HUES64 (cell line): Measurements from ENCODE around the gene ZNHIT6. TPM values are rescaled to one million over a fixed set of nuclear protein-coding genes. Genes with fewer than 3 reads are reported as not detected.
"Not testable (repeated sequence)": the region's sequence is repeated elsewhere in the genome, so short reads cannot be mapped to it uniquely, and the experiment has no call there.

Source experiments
- H3K27ac ChIP-seq: 2 replicates; pipeline ENCODE4 v1.7.0; 2013; ENCODE audit warnings: low read depth, low read length, inconsistent platforms
- H3K27me3 ChIP-seq: 2 replicates; pipeline ENCODE4 v1.6.1; 2013; ENCODE audit warnings: mild to moderate bottlenecking, low read length; ENCODE audit not compliant: insufficient read depth
- H3K36me3 ChIP-seq: 2 replicates; pipeline ENCODE4 v1.6.1; 2013; ENCODE audit warnings: mild to moderate bottlenecking, low read length; ENCODE audit not compliant: insufficient read depth
- H3K4me1 ChIP-seq: 2 replicates; pipeline ENCODE4 v1.6.1; 2013; ENCODE audit warnings: mild to moderate bottlenecking, low read length, moderate library complexity; ENCODE audit not compliant: insufficient read depth
- H3K4me3 ChIP-seq: 2 replicates; pipeline ENCODE4 v1.5.1; 2013; ENCODE audit warnings: mild to moderate bottlenecking, low read length, moderate library complexity
- H3K9ac ChIP-seq: 2 replicates; pipeline ENCODE4 v1.6.1; 2013; ENCODE audit warnings: mild to moderate bottlenecking, low read depth, low read length
- H3K9me3 ChIP-seq: 2 replicates; pipeline ENCODE4 v1.6.1; 2013; ENCODE audit warnings: low read depth, low read length; ENCODE audit not compliant: insufficient read depth
- WGBS: fragments of 150-250, 120-280 bp; methylation state at CpG from one replicate; pipeline ENCODE4 v1.1.7; 2013; ENCODE audit warnings: missing lambda C conversion rate; 5-methylcytosine and 5-hydroxymethylcytosine counted together
- polyA plus RNA-seq, 2 experiments: library from polyadenylated mRNA; stranded (reverse); fragments of 50-300 nt; gene quantifications; one replicate each; pipeline ENCODE4 v1.2.3, GENCODE V29; 2013

Gene ZNHIT6, protein sequence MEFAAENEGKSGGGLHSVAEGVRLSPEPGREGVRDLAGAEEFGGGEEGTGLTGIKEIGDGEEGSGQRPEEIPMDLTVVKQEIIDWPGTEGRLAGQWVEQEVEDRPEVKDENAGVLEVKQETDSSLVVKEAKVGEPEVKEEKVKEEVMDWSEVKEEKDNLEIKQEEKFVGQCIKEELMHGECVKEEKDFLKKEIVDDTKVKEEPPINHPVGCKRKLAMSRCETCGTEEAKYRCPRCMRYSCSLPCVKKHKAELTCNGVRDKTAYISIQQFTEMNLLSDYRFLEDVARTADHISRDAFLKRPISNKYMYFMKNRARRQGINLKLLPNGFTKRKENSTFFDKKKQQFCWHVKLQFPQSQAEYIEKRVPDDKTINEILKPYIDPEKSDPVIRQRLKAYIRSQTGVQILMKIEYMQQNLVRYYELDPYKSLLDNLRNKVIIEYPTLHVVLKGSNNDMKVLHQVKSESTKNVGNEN
- 11.6 TPM for polyA plus RNA-seq (2013, experiment 1 of 2)
- polyA plus RNA-seq (2013, experiment 2 of 2), result 10.3 TPM

DNA sequence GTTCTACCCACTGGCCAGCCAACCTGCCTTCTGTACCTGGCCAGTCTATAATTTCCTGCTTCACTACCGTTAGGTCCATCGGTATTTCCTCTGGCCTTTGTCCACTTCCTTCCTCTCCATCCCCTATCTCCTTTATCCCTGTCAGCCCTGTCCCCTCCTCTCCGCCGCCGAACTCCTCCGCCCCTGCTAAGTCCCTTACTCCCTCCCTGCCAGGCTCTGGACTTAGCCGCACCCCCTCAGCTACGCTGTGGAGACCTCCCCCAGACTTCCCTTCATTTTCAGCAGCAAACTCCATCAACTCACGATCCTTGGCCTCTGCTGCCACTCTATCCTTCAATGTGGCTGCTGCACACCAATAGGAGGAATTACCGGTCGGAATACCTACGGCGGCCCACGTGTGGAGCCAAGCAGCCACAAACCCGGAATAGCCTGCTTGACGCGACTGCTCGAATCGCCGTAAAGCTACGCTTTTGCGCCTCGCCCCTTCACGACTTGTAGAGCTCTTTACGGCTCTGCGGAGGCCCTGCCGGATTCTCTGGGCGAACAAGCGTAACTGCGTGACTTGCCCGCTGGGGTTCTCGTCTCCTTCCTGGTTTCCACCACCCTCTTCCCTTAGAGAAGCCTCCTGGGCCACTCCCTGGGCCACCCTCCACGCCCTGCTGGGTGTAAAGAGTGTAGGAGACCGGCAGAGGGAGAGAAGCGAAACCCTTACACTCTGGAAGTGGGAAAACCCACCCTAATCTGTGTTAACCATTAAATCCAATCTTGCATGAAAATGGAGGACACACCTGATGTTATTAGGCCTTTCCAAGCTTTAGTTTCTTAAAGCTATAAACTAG, at the start of gene ZNHIT6:
TSS of gene ZNHIT6 (minus strand) at position 444 of the 839 bp plus-strand sequence. CDS start at position 295, 149 bp downstream.
- H3K27ac ChIP-seq, result peak within 1 kb of the TSS; percentile 57
- peaks cover 10% of the 10 kb centered on the region; the same call in 1 of the 2 replicates for H3K4me1 ChIP-seq
- H3K4me3 ChIP-seq, result peak within 1 kb of the TSS; percentile 89
- no peaks in the 10 kb centered on the region for H3K27me3 ChIP-seq
- peaks cover 34% of the 10 kb centered on the region for H3K36me3 ChIP-seq
- no peaks in the 10 kb centered on the region for H3K9me3 ChIP-seq
- WGBS, result under 1% methylated on average over 32 of the region's 35 CpGs
- peak within 1 kb of the TSS; percentile 68 for H3K9ac ChIP-seq

DNA sequence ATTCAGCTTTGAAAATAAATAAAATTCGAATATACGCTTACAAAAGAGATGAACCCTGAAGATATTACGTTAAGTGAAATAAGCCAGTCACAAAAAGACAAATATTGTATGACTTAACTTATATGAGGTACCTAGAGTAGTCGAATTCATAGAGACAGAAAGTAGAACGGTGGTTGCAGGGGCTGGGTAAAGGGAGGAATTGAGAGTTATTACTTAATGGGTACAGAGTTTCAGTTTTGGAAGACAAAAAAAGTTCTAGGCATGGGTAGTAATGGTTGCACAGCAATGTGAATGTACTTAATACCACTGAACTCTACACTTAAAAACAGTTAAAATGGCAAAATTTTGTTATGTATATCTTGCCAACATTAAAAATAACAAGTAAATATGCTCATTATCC, 48.6 kb upstream of the ZNHIT6 start:
- H3K36me3 ChIP-seq, result no peaks in the 10 kb centered on the region

DNA sequence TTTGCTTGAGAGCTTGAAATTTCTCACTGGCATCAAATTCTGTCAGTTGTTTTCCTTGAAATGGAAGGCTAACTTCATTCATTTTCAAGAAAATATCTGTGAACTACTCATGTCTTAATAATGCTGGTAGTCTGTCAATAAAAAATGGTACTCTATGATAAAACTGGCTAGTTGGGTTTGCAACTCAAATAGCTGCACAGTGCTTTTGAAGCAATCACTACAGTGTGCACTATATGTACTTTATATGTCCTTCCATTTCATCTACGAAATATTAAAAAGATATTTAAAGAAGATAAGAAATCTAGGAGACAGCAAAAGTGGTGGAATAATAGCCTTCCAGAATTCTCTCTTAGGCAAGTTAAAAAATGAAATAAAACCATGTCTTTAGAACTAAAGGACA, 39.9 kb upstream of the ZNHIT6 start:
- no CpG with 5 or more reads among the region's 1 CpG for WGBS
- Histone ChIP-seq H3K4me3 (no peak overlapping the region), H3K4me1 (no peaks in the 10 kb centered on the region), H3K36me3 (no peaks in the 10 kb centered on the region), H3K27me3 (no peaks in the 10 kb centered on the region), H3K9ac (no peak overlapping the region), H3K27ac (no peak overlapping the region), H3K9me3 (peaks cover 4% of the 10 kb centered on the region; the same call in 1 of the 2 replicates)

More for the DNA sequence above, 48.6 kb upstream of the ZNHIT6 start:
- H3K27me3 ChIP-seq, result no peaks in the 10 kb centered on the region
- H3K27ac ChIP-seq, result no peak overlapping the region
- no peaks in the 10 kb centered on the region; the same call in 1 of the 2 replicates for H3K4me1 ChIP-seq
- no peaks in the 10 kb centered on the region for H3K9me3 ChIP-seq
- WGBS, result 92% methylated on average over 5 of the region's 5 CpGs
- no peak overlapping the region for H3K4me3 ChIP-seq
- H3K9ac ChIP-seq, result no peak overlapping the region

DNA sequence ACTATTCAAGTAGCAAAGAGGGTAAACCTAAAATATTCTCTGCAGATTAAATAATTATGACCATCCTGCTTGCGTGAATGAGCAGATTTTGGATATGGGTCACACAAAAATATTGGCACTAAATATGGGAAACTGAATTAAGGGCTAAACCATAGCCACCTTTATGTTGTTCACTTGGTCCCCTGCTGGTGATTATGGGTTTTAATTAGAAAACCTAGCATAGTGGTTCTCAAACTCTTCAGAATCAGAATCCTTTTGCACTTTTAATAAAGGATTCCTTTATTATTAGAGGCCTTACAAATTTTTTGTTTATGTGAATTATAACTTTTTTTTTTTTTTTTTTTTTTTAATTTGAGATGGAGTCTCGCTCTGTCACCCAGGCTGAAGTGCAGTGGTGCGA, 38.5 kb upstream of the ZNHIT6 start:
- Histone ChIP-seq H3K9ac (no peak overlapping the region), H3K27ac (no peak overlapping the region), H3K9me3 (peaks cover 4% of the 10 kb centered on the region; the same call in 1 of the 2 replicates), H3K36me3 (no peaks in the 10 kb centered on the region), H3K4me1 (no peaks in the 10 kb centered on the region), H3K4me3 (no peak overlapping the region), H3K27me3 (no peaks in the 10 kb centered on the region)
- WGBS, result 92% methylated on average over 3 of the region's 3 CpGs

DNA sequence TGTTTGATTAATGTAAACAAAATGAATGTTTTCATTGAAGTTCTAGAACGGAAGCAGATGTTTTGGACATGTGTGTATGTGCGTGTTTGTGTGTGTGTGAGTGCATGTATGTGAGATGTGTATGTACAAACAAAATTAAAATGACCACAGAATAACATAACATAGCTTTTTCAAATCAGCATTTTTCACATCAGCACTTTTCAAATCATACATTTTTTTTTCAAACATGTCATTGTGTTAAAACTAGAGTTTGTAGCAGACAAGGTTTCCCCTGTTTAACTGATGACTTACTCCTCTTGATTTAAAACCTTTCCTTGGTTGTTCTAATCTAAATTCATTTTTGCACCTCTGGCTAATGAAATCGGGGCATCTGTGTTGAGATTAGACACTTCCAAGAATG, 35.6 kb upstream of the ZNHIT6 start:
- H3K4me3 ChIP-seq, result no peak overlapping the region
- 98% methylated on average over 3 of the region's 3 CpGs for WGBS
- no peaks in the 10 kb centered on the region for H3K4me1 ChIP-seq
- no peaks in the 10 kb centered on the region for H3K27me3 ChIP-seq
- no peak overlapping the region for H3K9ac ChIP-seq
- H3K27ac ChIP-seq, result no peak overlapping the region
- no peaks in the 10 kb centered on the region for H3K36me3 ChIP-seq
- H3K9me3 ChIP-seq, result peaks cover 4% of the 10 kb centered on the region; the same call in 1 of the 2 replicates

DNA sequence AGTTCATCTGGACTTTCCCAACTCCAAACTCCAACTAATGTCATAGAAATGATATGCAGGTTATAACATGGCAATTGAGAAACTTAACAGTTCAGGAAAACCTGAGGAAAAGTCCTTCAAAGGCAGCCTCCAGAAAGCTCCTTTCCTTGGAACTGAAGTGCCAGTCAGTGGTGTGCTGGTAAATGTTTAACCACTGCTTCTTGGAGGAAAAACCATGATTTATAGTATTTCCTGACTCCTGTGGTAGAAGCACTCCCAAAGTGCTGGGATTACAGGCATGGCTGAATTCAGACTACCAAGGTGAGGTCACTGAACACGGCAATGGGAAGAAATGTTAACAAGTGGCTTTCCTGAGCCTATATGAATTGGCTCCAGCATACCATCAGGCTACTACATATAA, 26.7 kb upstream of the ZNHIT6 start:
- Histone ChIP-seq H3K4me3 (no peak overlapping the region), H3K27me3 (no peaks in the 10 kb centered on the region), H3K9me3 (no peaks in the 10 kb centered on the region), H3K4me1 (no peaks in the 10 kb centered on the region), H3K9ac (no peak overlapping the region), H3K36me3 (no peaks in the 10 kb centered on the region), H3K27ac (no peak overlapping the region)
- WGBS, result 100% methylated on average over 1 of the region's 1 CpG

DNA sequence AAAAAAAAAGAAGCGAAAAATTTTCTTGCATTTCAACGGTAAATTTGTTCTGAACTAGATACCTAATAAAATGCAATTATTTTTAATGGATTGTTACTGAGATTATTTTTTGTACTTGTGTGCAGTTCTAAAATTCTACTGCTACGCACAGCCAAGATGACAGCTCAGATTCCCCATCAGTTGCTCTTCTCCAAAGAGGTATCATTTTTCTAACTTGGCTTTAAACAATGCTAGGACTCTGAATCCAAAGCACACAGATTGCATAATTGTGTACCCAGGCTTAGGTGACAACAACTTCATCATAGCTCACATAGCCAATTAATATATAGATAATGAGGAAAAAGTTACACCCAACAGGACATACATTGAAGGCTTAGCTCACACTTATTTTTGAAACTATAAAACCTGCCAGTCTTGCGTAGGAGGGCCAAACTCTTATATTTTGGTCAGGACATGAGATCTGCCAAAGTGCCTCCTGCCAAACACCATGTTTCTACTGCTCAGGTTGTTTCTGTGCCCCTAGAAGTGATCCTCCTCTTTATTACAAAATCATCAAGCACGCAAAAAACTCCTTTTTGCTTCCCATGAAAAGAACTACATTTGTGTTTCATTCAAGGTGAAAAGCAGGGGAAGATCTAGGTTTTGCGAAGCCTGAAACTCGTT, 10.6 kb upstream of the ZNHIT6 start:
- no peak overlapping the region for H3K9ac ChIP-seq
- H3K4me3 ChIP-seq, result no peak overlapping the region
- WGBS, result 95% methylated on average over 5 of the region's 7 CpGs

DNA sequence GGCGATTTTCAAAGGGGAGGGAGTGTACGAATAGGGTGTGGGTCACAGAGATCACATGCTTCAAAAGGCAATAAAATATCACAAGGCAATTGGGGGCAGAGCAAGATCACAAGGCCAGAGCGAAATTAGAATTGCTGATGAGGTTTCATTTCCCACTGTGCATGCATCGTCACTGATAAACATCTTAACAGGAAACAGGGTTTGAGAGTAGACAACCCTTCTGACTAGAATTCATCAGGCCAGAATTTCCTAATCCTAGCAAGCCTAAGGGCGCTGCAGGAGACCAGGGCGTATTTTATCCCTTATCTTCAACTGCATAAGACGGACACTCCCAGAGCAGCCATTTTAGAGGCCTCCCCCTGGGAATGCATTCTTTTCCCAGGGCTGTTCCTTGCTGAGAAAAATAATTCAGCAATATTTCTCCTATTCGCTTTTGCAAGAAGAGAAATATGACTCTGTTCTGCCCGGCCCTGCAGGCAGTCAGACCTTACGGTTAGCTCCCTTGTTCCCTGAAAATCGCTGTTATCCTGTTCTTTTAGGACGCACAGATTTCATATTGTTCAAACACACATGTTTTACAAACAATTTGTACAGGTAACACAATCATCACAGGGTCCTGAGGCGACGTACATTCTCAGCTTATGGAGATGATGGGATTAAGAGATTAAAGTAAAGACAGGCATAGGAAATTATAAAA, 6.3 kb upstream of the ZNHIT6 start:
- H3K27me3 ChIP-seq, H3K4me1 ChIP-seq, H3K36me3 ChIP-seq, H3K9ac ChIP-seq, H3K4me3 ChIP-seq, H3K27ac ChIP-seq: not testable (repeated sequence)
- H3K9me3 ChIP-seq, result peaks cover 19% of the 10 kb centered on the region
- 92% methylated on average over 14 of the region's 14 CpGs for WGBS

More for the DNA sequence above, 10.6 kb upstream of the ZNHIT6 start:
- no peak overlapping the region for H3K27ac ChIP-seq
- H3K9me3 ChIP-seq, result peaks cover 26% of the 10 kb centered on the region
- H3K4me1 ChIP-seq, result no peaks in the 10 kb centered on the region
- H3K27me3 ChIP-seq, result no peaks in the 10 kb centered on the region
- no peaks in the 10 kb centered on the region for H3K36me3 ChIP-seq

DNA sequence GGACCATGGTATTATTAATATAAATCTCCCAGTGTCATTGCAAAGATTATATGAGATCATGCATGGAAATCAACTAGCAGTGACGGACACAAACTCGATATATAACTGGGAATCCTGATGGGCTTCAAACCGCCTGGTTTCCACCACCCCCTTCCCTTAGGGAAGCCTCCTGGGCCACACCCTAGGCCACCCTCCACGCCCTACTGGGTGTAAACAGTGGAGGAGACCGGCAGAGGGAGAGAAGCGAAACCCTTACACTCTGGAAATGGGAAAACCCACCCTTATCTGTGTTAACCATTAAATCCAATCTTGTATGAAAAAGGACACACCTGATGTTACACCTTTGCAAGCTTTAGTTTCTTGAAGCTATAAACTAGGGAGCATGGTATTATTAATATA, 595 bp upstream of the ZNHIT6 start:
- H3K36me3 ChIP-seq, result peaks cover 28% of the 10 kb centered on the region
- WGBS, result 82% methylated on average over 5 of the region's 6 CpGs
- H3K27ac ChIP-seq, result peak overlapping the region; percentile 46
- peak overlapping the region; percentile 89 for H3K4me3 ChIP-seq
- H3K27me3 ChIP-seq, result no peaks in the 10 kb centered on the region
- H3K4me1 ChIP-seq, result peaks cover 10% of the 10 kb centered on the region; the same call in 1 of the 2 replicates
- peaks cover 5% of the 10 kb centered on the region for H3K9me3 ChIP-seq
- peak overlapping the region; percentile 68 for H3K9ac ChIP-seq

DNA sequence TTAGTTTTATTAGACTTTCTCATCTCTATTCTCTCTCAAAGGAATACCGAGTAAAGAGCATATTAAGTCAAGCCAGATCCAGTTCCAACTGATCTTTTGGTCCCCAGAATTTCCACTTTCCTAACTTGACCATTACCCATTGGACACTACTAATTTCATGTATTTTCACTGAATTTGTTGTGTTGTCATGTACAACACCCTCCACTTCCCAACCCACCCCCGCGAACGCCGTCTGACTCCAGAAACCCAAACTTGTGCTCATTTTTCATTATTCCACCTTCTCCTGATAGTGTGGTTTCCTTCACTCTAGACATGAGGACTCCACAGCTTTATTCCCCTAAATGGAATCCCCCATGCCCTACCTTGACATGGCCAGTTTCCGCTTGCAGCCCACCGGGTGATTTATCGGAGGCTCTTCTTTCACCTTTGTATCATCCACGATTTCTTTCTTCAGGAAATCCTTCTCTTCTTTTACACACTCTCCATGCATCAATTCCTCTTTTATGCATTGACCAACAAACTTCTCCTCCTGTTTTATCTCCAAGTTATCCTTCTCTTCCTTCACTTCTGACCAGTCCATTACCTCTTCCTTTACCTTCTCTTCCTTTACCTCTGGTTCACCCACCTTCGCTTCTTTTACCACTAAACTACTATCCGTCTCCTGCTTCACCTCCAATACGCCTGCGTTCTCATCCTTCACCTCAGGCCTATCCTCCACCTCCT, 805 bp downstream of the ZNHIT6 start:
- Histone ChIP-seq H3K27me3 (no peaks in the 10 kb centered on the region), H3K9ac (peak overlapping the region; percentile 68), H3K4me1 (peaks cover 10% of the 10 kb centered on the region; the same call in 1 of the 2 replicates), H3K9me3 (no peaks in the 10 kb centered on the region), H3K27ac (no peak overlapping the region), H3K36me3 (peaks cover 41% of the 10 kb centered on the region), H3K4me3 (peak overlapping the region; percentile 89)
- WGBS, result 10% methylated on average over 13 of the region's 13 CpGs
